Mesenchymal stem cell (in vitro differentiated cells and primary cell): ENCODE results near the gene ACOX1.

Experiments
- DNase-seq: peaks from one replicate; pipeline ENCODE4 v3.0.0-alpha.2; 2013
- H2AFZ ChIP-seq: one replicate; pipeline ENCODE4 v1.6.1; 2013; ENCODE audit warnings: low read depth, mild to moderate bottlenecking, control low read depth, inconsistent platforms, low read length, moderate library complexity
- H2AK5ac ChIP-seq: 2 replicates; pipeline ENCODE4 v1.6.1; 2013; ENCODE audit warnings: low read length, moderate library complexity, mild to moderate bottlenecking, inconsistent platforms; ENCODE audit not compliant: severe bottlenecking
- H2BK120ac ChIP-seq: one replicate; pipeline ENCODE4 v1.6.1; 2013; ENCODE audit warnings: low read depth, mild to moderate bottlenecking, inconsistent platforms, low read length, moderate library complexity
- H2BK12ac ChIP-seq, 2 experiments: one replicate each; pipeline ENCODE4 v1.6.1; 2013; ENCODE audit warnings: inconsistent platforms in 2 of 2, low read length in 2 of 2, mild to moderate bottlenecking in 2 of 2, moderate library complexity in 2 of 2, control low read depth in 1 of 2
- H2BK15ac ChIP-seq: one replicate; pipeline ENCODE4 v1.6.1; 2013; ENCODE audit warnings: mild to moderate bottlenecking, low read depth, inconsistent platforms; ENCODE audit not compliant: poor library complexity, severe bottlenecking
- H2BK5ac ChIP-seq: 2 replicates; pipeline ENCODE4 v1.6.1; 2013; ENCODE audit warnings: low read depth, mild to moderate bottlenecking, low read length, control low read depth, inconsistent platforms; ENCODE audit not compliant: poor library complexity, severe bottlenecking
- H3K14ac ChIP-seq, 2 experiments: one replicate each; pipeline ENCODE4 v1.6.1; 2013; ENCODE audit warnings: inconsistent platforms in 2 of 2, low read length in 2 of 2, control low read depth in 1 of 2, mild to moderate bottlenecking in 1 of 2, moderate library complexity in 1 of 2
- H3K18ac ChIP-seq, 2 experiments: one replicate each; pipeline ENCODE4 v1.6.1; 2013; ENCODE audit warnings: inconsistent platforms in 2 of 2, low read length in 2 of 2, control low read depth in 1 of 2, low read depth in 1 of 2, mild to moderate bottlenecking in 1 of 2
- H3K23ac ChIP-seq, 2 experiments: one replicate each; pipeline ENCODE4 v1.6.1; 2013; ENCODE audit warnings: inconsistent platforms in 2 of 2, low read length in 2 of 2, mild to moderate bottlenecking in 2 of 2, moderate library complexity in 2 of 2, control low read depth in 1 of 2
- H3K27ac ChIP-seq: 2 replicates; pipeline ENCODE4 v1.5.1; 2013; ENCODE audit warnings: mild to moderate bottlenecking, moderate library complexity, low read length, control low read depth, inconsistent platforms; ENCODE audit not compliant: poor library complexity, severe bottlenecking
- H3K27me3 ChIP-seq, 2 experiments: 2 replicates each; pipeline versions ENCODE4 v1.6.1 to v1.7.0; 2013; ENCODE audit warnings: low read length in 2 of 2, mild to moderate bottlenecking in 2 of 2, moderate library complexity in 2 of 2, control low read depth in 1 of 2, inconsistent platforms in 1 of 2; ENCODE audit not compliant: control insufficient read depth in 1 of 2, insufficient read depth in 1 of 2
- H3K36me3 ChIP-seq, 2 experiments: 2 replicates each; pipeline versions ENCODE4 v1.6.1 to v1.7.0; 2013; ENCODE audit warnings: low read length in 2 of 2, control low read depth in 1 of 2, inconsistent platforms in 1 of 2, low read depth in 1 of 2, mild to moderate bottlenecking in 1 of 2; ENCODE audit not compliant: insufficient read depth in 2 of 2, control insufficient read depth in 1 of 2
- H3K4ac ChIP-seq, 2 experiments: one replicate each; pipeline ENCODE4 v1.6.1; 2013; ENCODE audit warnings: inconsistent platforms in 2 of 2, low read length in 2 of 2, mild to moderate bottlenecking in 2 of 2, moderate library complexity in 2 of 2, control low read depth in 1 of 2, low read depth in 1 of 2
- H3K4me1 ChIP-seq: 2 replicates; pipeline ENCODE4 v1.6.1; 2013; ENCODE audit warnings: low read depth, low read length, control low read depth; ENCODE audit not compliant: control insufficient read depth, insufficient read depth
- H3K4me2 ChIP-seq: 2 replicates; pipeline ENCODE4 v1.6.1; 2013; ENCODE audit warnings: low read length, mild to moderate bottlenecking, inconsistent platforms; ENCODE audit not compliant: poor library complexity, severe bottlenecking
- H3K4me3 ChIP-seq, 2 experiments: 2 replicates each; pipeline versions ENCODE4 v1.5.1 to v1.7.0; 2013; ENCODE audit warnings: low read length in 2 of 2, mild to moderate bottlenecking in 2 of 2, control low read depth in 1 of 2, low read depth in 1 of 2; ENCODE audit not compliant: insufficient read depth in 1 of 2
- H3K79me1 ChIP-seq: replicated peaks from 2 replicates; pipeline ENCODE4 v1.6.1; 2013; ENCODE audit warnings: mild to moderate bottlenecking, control low read depth, low read length, inconsistent platforms; ENCODE audit not compliant: poor library complexity, severe bottlenecking
- H3K9ac ChIP-seq: 2 replicates; pipeline ENCODE4 v1.7.0; 2013; ENCODE audit warnings: mild to moderate bottlenecking, low read length, moderate library complexity
- H3K9me3 ChIP-seq: 2 replicates; pipeline ENCODE4 v1.7.0; 2013; ENCODE audit warnings: mild to moderate bottlenecking, low read length; ENCODE audit not compliant: control insufficient read depth
- H4K8ac ChIP-seq: one replicate; pipeline ENCODE4 v1.6.1; 2013; ENCODE audit warnings: inconsistent platforms, mild to moderate bottlenecking, low read length, moderate library complexity
- H4K91ac ChIP-seq: one replicate; pipeline ENCODE4 v1.6.1; 2013; ENCODE audit warnings: mild to moderate bottlenecking, low read length, inconsistent platforms
- WGBS: methylation state at CpG from one replicate; pipeline ENCODE4 v1.1.7; 2013; ENCODE audit warnings: mixed read lengths; 5-methylcytosine and 5-hydroxymethylcytosine counted together

Gene ACOX1

GRCh38 chr17:75937652-75938051 is 41.3 kb downstream of the ACOX1 start:
- no peak overlapping the region for H3K14ac ChIP-seq
- WGBS = 96% methylated on average over 13 of the region's 13 CpGs
- H2BK12ac ChIP-seq = no peak overlapping the region
- peaks cover 0 to 3% of the 10 kb centered on the region in 2 experiments for H3K36me3 ChIP-seq
- H3K27ac ChIP-seq = no peak overlapping the region
- H3K18ac ChIP-seq = no peak overlapping the region
- H2AK5ac ChIP-seq = no peak overlapping the region
- peak overlapping the region; percentile 9 for H4K8ac ChIP-seq
- no peak overlapping the region for H3K4me3 ChIP-seq
- no peak overlapping the region for H2BK15ac ChIP-seq
- no peak overlapping the region for H2AFZ ChIP-seq
- no peak overlapping the region for H2BK120ac ChIP-seq
- no peak overlapping the region for H3K4me2 ChIP-seq
- H3K27me3 ChIP-seq = no peaks in the 10 kb centered on the region
- H3K9ac ChIP-seq = no peak overlapping the region
- H3K4ac ChIP-seq = no peak overlapping the region
- no peak overlapping the region for H2BK5ac ChIP-seq
- peaks cover 5% of the 10 kb centered on the region for H3K4me1 ChIP-seq
- H4K91ac ChIP-seq = no peak overlapping the region
- H3K9me3 ChIP-seq = no peaks in the 10 kb centered on the region
- no peak for DNase-seq
- H3K79me1 ChIP-seq = peaks cover 4% of the 10 kb centered on the region
- H3K23ac ChIP-seq = no peak overlapping the region

GRCh38 chr17:75933808-75934207 is 45.2 kb downstream of the ACOX1 start:
- Histone ChIP-seq H4K91ac (no peak overlapping the region), H3K79me1 (no peaks in the 10 kb centered on the region), H3K27me3 (no peaks in the 10 kb centered on the region), H2AFZ (no peak overlapping the region), H3K9me3 (no peaks in the 10 kb centered on the region), H2BK15ac (no peak overlapping the region), H4K8ac (no peak overlapping the region), H3K27ac (no peak overlapping the region), H3K9ac (no peak overlapping the region), H3K4ac (no peak overlapping the region), H2BK12ac (no peak overlapping the region), H3K14ac (no peak overlapping the region), H2BK5ac (no peak overlapping the region), H3K18ac (no peak overlapping the region), H3K4me3 (no peak overlapping the region), H3K36me3 (peaks cover 0 to 4% of the 10 kb centered on the region in 2 experiments), H2AK5ac (no peak overlapping the region), H3K4me1 (peaks cover 2% of the 10 kb centered on the region), H2BK120ac (no peak overlapping the region), H3K4me2 (no peak overlapping the region), H3K23ac (no peak overlapping the region)
- 100% methylated on average over 3 of the region's 4 CpGs for WGBS
- no peak for DNase-seq

- Histone ChIP-seq H3K27ac (no peak overlapping the region), H3K4me1 (peaks cover under 1% of the 10 kb centered on the region), H3K4me3 (no peak overlapping the region), H2BK5ac (no peak overlapping the region), H3K9me3 (no peaks in the 10 kb centered on the region), H2BK15ac (no peak overlapping the region), H4K8ac (no peak overlapping the region), H4K91ac (no peak overlapping the region), H2AK5ac (no peak overlapping the region), H3K9ac (no peak overlapping the region), H3K14ac (no peak overlapping the region), H2AFZ (no peak overlapping the region), H3K27me3 (no peaks in the 10 kb centered on the region), H2BK12ac (no peak overlapping the region), H3K23ac (no peak overlapping the region), H3K4ac (no peak overlapping the region), H2BK120ac (no peak overlapping the region), H3K36me3 (peaks cover 0 to 7% of the 10 kb centered on the region in 2 experiments), H3K4me2 (no peak overlapping the region), H3K79me1 (no peaks in the 10 kb centered on the region), H3K18ac (no peak overlapping the region)
- 88% methylated on average over 4 of the region's 5 CpGs for WGBS
- no peak for DNase-seq
Measured at GRCh38 chr17:75932852-75933251, 46.1 kb downstream of the ACOX1 start.

- no peak for DNase-seq
- H2BK120ac ChIP-seq = no peak overlapping the region
- H3K9me3 ChIP-seq = no peaks in the 10 kb centered on the region
- H3K9ac ChIP-seq = no peak overlapping the region
- H4K8ac ChIP-seq = no peak overlapping the region
- no peak overlapping the region for H2AFZ ChIP-seq
- H3K27ac ChIP-seq = no peak overlapping the region
- WGBS = 88% methylated on average over 4 of the region's 4 CpGs
- H2BK5ac ChIP-seq = no peak overlapping the region
- H2BK12ac ChIP-seq = no peak overlapping the region
- peaks cover under 1 to 24% of the 10 kb centered on the region in 2 experiments for H3K36me3 ChIP-seq
- H4K91ac ChIP-seq = no peak overlapping the region
- no peaks in the 10 kb centered on the region for H3K27me3 ChIP-seq
- H2BK15ac ChIP-seq = no peak overlapping the region
- H2AK5ac ChIP-seq = no peak overlapping the region
- no peaks in the 10 kb centered on the region for H3K4me1 ChIP-seq
- no peak overlapping the region for H3K4ac ChIP-seq
- H3K23ac ChIP-seq = no peak overlapping the region
- no peak overlapping the region for H3K18ac ChIP-seq
- no peak overlapping the region for H3K4me2 ChIP-seq
- H3K79me1 ChIP-seq = no peaks in the 10 kb centered on the region
- no peak overlapping the region for H3K4me3 ChIP-seq
- no peak overlapping the region for H3K14ac ChIP-seq
Measured at GRCh38 chr17:75931062-75931461, 47.9 kb downstream of the ACOX1 start.
